BE2C (cell line): ENCODE results near the gene MYO7B.

Experiments
- DNase-seq: peaks from one replicate; pipeline ENCODE4 v3.0.0-alpha.2; 2020
- H3K27me3 ChIP-seq: fragments of 250-450 bp; sonication (Bioruptor Pico); 2 replicates; pipeline ENCODE4 v1.5.1; 2020; ENCODE audit warnings: mild to moderate bottlenecking
- H3K36me3 ChIP-seq: fragments of 250-450 bp; sonication (Bioruptor Pico); 2 replicates; pipeline ENCODE4 v1.5.1; 2020; ENCODE audit warnings: mild to moderate bottlenecking
- H3K4me1 ChIP-seq: fragments of 250-450 bp; sonication (Bioruptor Pico); 2 replicates; pipeline ENCODE4 v1.5.1; 2020
- H3K4me3 ChIP-seq: 2 replicates; pipeline ENCODE4 v1.5.1; 2011; ENCODE audit warnings: low read depth, low read length
- H3K9me3 ChIP-seq: fragments of 250-450 bp; sonication (Bioruptor Pico); 2 replicates; pipeline ENCODE4 v1.5.1; 2020
- TF ChIP-seq, protein P1 (sequence below): IDR thresholded peaks from 2 replicates; pipeline ENCODE4 v1.5.1; 2012; ENCODE audit warnings: mild to moderate bottlenecking, low read depth, low read length

The MYO7B gene

DNA sequence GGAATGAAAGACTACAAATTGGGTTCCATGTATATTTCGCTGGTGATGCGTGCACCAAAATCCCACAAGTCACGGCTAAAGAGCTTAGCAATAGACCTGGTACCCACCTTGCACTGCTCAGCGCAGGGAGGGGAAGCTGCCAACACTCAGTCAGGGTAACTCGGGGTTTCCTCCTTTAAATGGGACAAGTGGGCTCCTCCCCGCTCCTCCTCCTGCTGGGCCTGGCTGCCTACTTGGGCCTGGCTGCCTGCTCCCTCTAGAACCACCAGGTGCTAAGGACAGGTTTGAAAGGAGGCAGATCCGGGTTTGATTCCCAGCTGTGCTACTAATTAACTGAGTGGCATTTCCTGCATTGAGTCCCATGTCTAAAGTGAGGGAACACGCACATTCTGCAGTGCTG lies 23.4 kb downstream of the MYO7B start:
- Histone ChIP-seq H3K27me3 (no peaks in the 10 kb centered on the region), H3K36me3 (no peaks in the 10 kb centered on the region), H3K9me3 (no peaks in the 10 kb centered on the region), H3K4me3 (no peak overlapping the region), H3K4me1 (no peaks in the 10 kb centered on the region)
- DNase-seq: no peak
- TF ChIP-seq, protein P1, sequence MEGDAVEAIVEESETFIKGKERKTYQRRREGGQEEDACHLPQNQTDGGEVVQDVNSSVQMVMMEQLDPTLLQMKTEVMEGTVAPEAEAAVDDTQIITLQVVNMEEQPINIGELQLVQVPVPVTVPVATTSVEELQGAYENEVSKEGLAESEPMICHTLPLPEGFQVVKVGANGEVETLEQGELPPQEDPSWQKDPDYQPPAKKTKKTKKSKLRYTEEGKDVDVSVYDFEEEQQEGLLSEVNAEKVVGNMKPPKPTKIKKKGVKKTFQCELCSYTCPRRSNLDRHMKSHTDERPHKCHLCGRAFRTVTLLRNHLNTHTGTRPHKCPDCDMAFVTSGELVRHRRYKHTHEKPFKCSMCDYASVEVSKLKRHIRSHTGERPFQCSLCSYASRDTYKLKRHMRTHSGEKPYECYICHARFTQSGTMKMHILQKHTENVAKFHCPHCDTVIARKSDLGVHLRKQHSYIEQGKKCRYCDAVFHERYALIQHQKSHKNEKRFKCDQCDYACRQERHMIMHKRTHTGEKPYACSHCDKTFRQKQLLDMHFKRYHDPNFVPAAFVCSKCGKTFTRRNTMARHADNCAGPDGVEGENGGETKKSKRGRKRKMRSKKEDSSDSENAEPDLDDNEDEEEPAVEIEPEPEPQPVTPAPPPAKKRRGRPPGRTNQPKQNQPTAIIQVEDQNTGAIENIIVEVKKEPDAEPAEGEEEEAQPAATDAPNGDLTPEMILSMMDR: no peak

DNA sequence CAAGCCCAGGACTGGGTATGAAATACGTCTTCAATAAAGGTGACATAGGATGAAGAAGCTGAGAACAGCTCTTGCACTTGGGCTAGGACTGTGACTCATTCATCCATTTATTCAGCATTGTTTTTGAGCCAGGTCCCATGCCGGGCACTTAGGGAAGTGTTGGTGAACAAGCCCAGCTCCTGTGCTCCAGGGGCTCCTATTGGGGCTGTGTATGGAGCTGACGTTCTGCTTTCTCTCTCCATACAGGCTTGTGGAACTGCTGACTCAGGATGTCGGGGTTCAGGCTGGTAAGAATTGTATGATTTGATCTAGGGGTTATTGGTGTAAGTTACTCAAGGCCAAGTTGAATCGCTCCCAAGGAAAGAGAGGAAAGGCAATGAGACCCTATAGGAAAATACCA lies 24.0 kb downstream of the MYO7B start:
- Histone ChIP-seq H3K36me3 (no peaks in the 10 kb centered on the region), H3K4me1 (no peaks in the 10 kb centered on the region), H3K4me3 (no peak overlapping the region), H3K9me3 (no peaks in the 10 kb centered on the region), H3K27me3 (no peaks in the 10 kb centered on the region)
- no peak for DNase-seq
- TF ChIP-seq, protein P1: no peak

DNA sequence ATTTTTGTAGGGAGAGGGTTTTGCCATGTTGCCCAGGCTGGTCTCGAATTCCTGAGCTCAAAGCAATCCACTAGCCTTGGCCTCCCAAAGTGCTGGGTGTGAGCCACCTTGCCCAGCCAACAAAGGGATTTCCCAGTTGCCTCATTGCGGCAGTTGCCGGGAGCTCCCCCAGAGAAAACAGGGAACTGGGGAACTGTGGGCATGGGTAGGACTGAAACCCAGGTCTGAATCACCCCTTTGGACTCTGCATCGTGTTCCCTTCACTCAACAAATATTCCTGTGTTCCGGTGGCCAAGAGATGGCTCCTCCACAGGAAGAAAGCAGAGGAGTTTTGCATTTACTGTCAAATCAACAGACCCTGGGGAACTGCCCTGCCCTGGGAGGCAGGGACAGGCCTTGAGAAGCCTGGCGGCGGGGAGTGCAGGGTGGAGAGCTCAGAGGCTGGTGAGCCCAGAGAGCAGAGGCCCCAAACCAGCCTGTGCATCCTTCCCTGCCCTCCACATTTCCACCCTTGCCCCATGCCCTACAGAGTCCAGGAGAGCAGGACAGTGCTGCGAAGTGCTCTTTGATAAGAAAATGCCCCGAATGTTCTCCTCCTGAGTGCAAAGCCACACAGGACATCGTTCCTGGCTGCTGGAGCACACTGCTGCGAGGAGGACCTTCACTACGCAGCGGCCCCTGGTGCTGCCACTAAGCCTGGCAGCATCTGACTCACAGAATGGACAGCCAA lies 24.9 kb downstream of the MYO7B start:
- TF ChIP-seq, protein P1: no peak
- Histone ChIP-seq H3K9me3 (no peaks in the 10 kb centered on the region), H3K36me3 (no peaks in the 10 kb centered on the region), H3K27me3 (no peaks in the 10 kb centered on the region), H3K4me1 (no peaks in the 10 kb centered on the region), H3K4me3 (no peak overlapping the region)
- no peak for DNase-seq

DNA sequence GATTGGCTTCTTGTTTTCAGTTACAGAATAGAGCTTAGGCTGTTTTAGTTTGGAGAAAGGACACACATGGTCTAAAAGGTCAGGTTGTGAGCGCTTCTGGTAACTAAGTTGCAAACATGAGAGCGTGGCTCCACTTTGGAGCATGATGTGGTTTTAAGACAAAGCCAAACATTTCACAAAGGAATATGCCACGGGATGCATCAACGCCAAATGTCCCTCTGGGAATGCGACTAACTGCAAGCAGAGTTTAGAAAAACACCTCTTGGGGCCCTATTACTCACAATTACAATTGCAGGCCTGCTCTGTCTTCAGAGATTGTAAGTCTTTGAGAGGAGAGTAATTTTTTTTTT lies 25.4 kb downstream of the MYO7B start:
- no peaks in the 10 kb centered on the region for H3K9me3 ChIP-seq
- H3K27me3 ChIP-seq: no peaks in the 10 kb centered on the region
- TF ChIP-seq, protein P1: no peak
- H3K4me3 ChIP-seq: no peak overlapping the region
- no peaks in the 10 kb centered on the region for H3K4me1 ChIP-seq
- DNase-seq: no peak
- no peaks in the 10 kb centered on the region for H3K36me3 ChIP-seq

GRCh38 chr2:127561371-127561770 lies 25.9 kb downstream of the MYO7B start:
- H3K36me3 ChIP-seq: no peaks in the 10 kb centered on the region
- H3K9me3 ChIP-seq: no peaks in the 10 kb centered on the region
- no peaks in the 10 kb centered on the region for H3K27me3 ChIP-seq
- no peak overlapping the region for H3K4me3 ChIP-seq
- no peaks in the 10 kb centered on the region for H3K4me1 ChIP-seq
- TF ChIP-seq, protein P1: no peak
- no peak for DNase-seq

DNA sequence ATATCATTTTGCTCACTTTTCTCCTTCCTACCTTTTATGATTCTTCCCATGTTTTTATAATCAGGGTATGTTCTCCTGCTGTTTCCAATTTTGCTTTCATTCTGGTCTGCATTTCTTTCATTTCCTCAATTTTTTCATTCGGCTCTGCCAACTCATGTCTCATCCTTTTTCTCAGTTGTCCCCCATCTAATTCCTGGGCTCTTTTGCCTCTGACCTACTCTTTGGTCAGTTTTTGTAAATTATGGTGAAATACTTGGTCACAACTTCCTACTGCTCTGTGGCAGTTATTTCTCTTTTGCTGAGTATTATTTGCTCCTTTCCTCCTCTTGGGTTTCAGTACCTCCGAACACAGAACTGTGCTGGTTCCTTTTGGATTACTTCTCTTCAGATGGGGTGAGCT lies 27.5 kb downstream of the MYO7B start:
- no peaks in the 10 kb centered on the region for H3K36me3 ChIP-seq
- no peaks in the 10 kb centered on the region for H3K4me1 ChIP-seq
- no peaks in the 10 kb centered on the region for H3K27me3 ChIP-seq
- H3K4me3 ChIP-seq: no peak overlapping the region
- H3K9me3 ChIP-seq: no peaks in the 10 kb centered on the region
- TF ChIP-seq, protein P1: no peak
- no peak for DNase-seq
